CD1c-positive myeloid dendritic cell (primary cell): ENCODE measurements around the gene RBM47.

Experiments used
- DNase-seq: peaks from one replicate; pipeline ENCODE4 v3.0.0-alpha.2; 2016; ENCODE audit errors: extremely low spot score

Gene RBM47

GRCh38 chr4:40587826-40588225, 41.8 kb downstream of the RBM47 start:
- DNase-seq, result peak; percentile 95

- no peak for DNase-seq
Measured at GRCh38 chr4:40587351-40587750, 42.3 kb downstream of the RBM47 start.

GRCh38 chr4:40586729-40587128, 42.9 kb downstream of the RBM47 start:
- peak; percentile 90 for DNase-seq

GRCh38 chr4:40586034-40586433, 43.6 kb downstream of the RBM47 start:
- DNase-seq, result peak; percentile 51

- no peak for DNase-seq
Measured at GRCh38 chr4:40585201-40585799, 44.4 kb downstream of the RBM47 start.

GRCh38 chr4:40584517-40585141, 45.0 kb downstream of the RBM47 start:
- DNase-seq, result no peak

- no peak for DNase-seq
Measured at GRCh38 chr4:40583850-40584439, 45.7 kb downstream of the RBM47 start.

- DNase-seq, result no peak
Measured at GRCh38 chr4:40582413-40582812, 47.3 kb downstream of the RBM47 start.

GRCh38 chr4:40581254-40582140, 48.2 kb downstream of the RBM47 start:
- no peak for DNase-seq

GRCh38 chr4:40579983-40580382, 49.7 kb downstream of the RBM47 start:
- no peak for DNase-seq

- peak; percentile 57 for DNase-seq
Measured at GRCh38 chr4:40577588-40578253, 51.9 kb downstream of the RBM47 start.

- DNase-seq, result peak; percentile 99
Measured at GRCh38 chr4:40576651-40577480, 52.8 kb downstream of the RBM47 start.

- peak; percentile 70 for DNase-seq
Measured at GRCh38 chr4:40575846-40576245, 53.8 kb downstream of the RBM47 start.

- DNase-seq, result peak; percentile 91
Measured at GRCh38 chr4:40573593-40574311, 55.9 kb downstream of the RBM47 start.

- DNase-seq, result no peak
Measured at GRCh38 chr4:40572692-40573310, 56.9 kb downstream of the RBM47 start.

- DNase-seq, result no peak
Measured at GRCh38 chr4:40571208-40571607, 58.5 kb downstream of the RBM47 start.

- DNase-seq, result no peak
Measured at GRCh38 chr4:40570348-40571077, 59.2 kb downstream of the RBM47 start.

GRCh38 chr4:40564815-40565483, 64.7 kb downstream of the RBM47 start:
- DNase-seq, result no peak

- peak; percentile 87 for DNase-seq
Measured at GRCh38 chr4:40564004-40564403, 65.7 kb downstream of the RBM47 start.
